Panc1 (cell line): ENCODE results near the gene DRGX. TPM values are rescaled to one million over a fixed set of nuclear protein-coding genes. Genes with fewer than 3 reads are reported as not detected.

Source experiments
- ATAC-seq: fragments of 200-7000 bp; cut with Tn5 transposase; 2 replicates; pipeline ENCODE4 v1.9.1; 2020; ENCODE audit warnings: mild to moderate bottlenecking, moderate library complexity
- BruUV-seq: library from RNA; stranded (reverse); fragments of 400-500 nt; replicated peaks from 2 replicates; lab custom pipeline; 2021; lab: Mats Ljungman, UMichigan
- CTCF ChIA-PET: fragments of 300-600 bp; sonication (Branson Sonifier 250); formaldehyde crosslinking; loops from one replicate; lab custom pipeline; 2022; ENCODE audit warnings: antibody characterized with exemption; lab: Charles Lee
- POLR2A ChIA-PET: fragments of 300-600 bp; sonication (Branson Sonifier 250); formaldehyde crosslinking; loops from one replicate; lab custom pipeline; 2022; ENCODE audit warnings: antibody characterized with exemption; lab: Charles Lee
- DNase-seq: peaks from one replicate; pipeline ENCODE4 v3.0.0-alpha.2; 2010; ENCODE audit warnings: low read depth, low spot score
- H3K27ac ChIP-seq: 2 replicates; pipeline ENCODE4 v1.5.1; 2011; ENCODE audit warnings: mild to moderate bottlenecking, low read length, inconsistent platforms
- H3K27me3 ChIP-seq: fragments of 200-500 bp; sonication (Bioruptor generic); 2 replicates; pipeline ENCODE4 v1.6.0; 2014; ENCODE audit warnings: low read length, inconsistent platforms; ENCODE audit not compliant: control insufficient read depth, insufficient read depth
- H3K36me3 ChIP-seq: fragments of 200-500 bp; sonication (Bioruptor generic); 2 replicates; pipeline ENCODE4 v1.5.1; 2014; ENCODE audit warnings: inconsistent platforms, mild to moderate bottlenecking, low read length, moderate library complexity; ENCODE audit not compliant: control insufficient read depth, insufficient read depth
- H3K4me1 ChIP-seq: 2 replicates; pipeline ENCODE4 v1.5.1; 2011; ENCODE audit warnings: inconsistent platforms, mild to moderate bottlenecking, low read length, moderate library complexity; ENCODE audit not compliant: control insufficient read depth, insufficient read depth
- H3K4me3 ChIP-seq, 2 experiments: 2 replicates each; pipeline ENCODE4 v1.5.1; 2011 to 2012; ENCODE audit warnings: low read depth in 2 of 2, low read length in 2 of 2, mild to moderate bottlenecking in 2 of 2, inconsistent platforms in 1 of 2, moderate library complexity in 1 of 2
- H3K9me3 ChIP-seq: fragments of 200-500 bp; sonication (Bioruptor generic); 2 replicates; pipeline ENCODE4 v1.5.1; 2014; ENCODE audit warnings: low read depth, mild to moderate bottlenecking, inconsistent platforms, low read length, moderate library complexity; ENCODE audit not compliant: control insufficient read depth, insufficient read depth
- CTCF ChIP-seq: fragments of 450-650 bp; IDR thresholded peaks from 2 replicates; pipeline ENCODE4 v1.5.1; 2017; ENCODE audit warnings: mild to moderate bottlenecking
- POLR2AphosphoS5 ChIP-seq: IDR thresholded peaks from 2 replicates; pipeline ENCODE4 v1.6.1; 2012; ENCODE audit warnings: mild to moderate bottlenecking, low read depth, low read length, moderate library complexity
- REST ChIP-seq, 2 experiments: IDR thresholded peaks; 2 replicates each; pipeline ENCODE4 v1.6.1; 2011 to 2012; ENCODE audit warnings: low read depth in 2 of 2, control low read depth in 1 of 2, low read length in 1 of 2, mild to moderate bottlenecking in 1 of 2, moderate library complexity in 1 of 2; ENCODE audit not compliant: insufficient read depth in 1 of 2
- SIN3A ChIP-seq: IDR thresholded peaks from 2 replicates; pipeline ENCODE4 v1.6.1; 2012; ENCODE audit warnings: low read depth, mild to moderate bottlenecking, low read length, moderate library complexity, borderline replicate concordance; ENCODE audit not compliant: insufficient read depth
- TCF7L2 ChIP-seq: IDR thresholded peaks from 2 replicates; pipeline ENCODE4 v1.6.1; 2011; ENCODE audit warnings: mild to moderate bottlenecking, low read depth, low read length, inconsistent platforms
- in situ Hi-C: cut with HindIII; loops from 2 replicates; pipeline ENCODE4 v1.10.0; 2016; ENCODE audit warnings: low sequenced_read_pairs, low pct_unique_long_range_greater_than_20kb
- intact Hi-C: fragments of 100-400 bp; cut with micrococcal nuclease; formaldehyde crosslinking; loops from one replicate; pipeline ENCODE4 v1.10.0; 2022; ENCODE audit not compliant: unreplicated experiment
- total RNA-seq: library from RNA; stranded (reverse); gene quantifications from one replicate; pipeline ENCODE4 v1.2.1, GENCODE V29; 2021; ENCODE audit not compliant: unreplicated experiment

DRGX gene
- total RNA-seq, 1 experiment from 2014 or later = 0.15 TPM

- Histone ChIP-seq H3K27ac (no peak overlapping the region), H3K4me3 (no peak overlapping the region), H3K9me3 (no peaks in the 10 kb centered on the region), H3K27me3 (peaks cover 43% of the 10 kb centered on the region), H3K4me1 (no peaks in the 10 kb centered on the region; the same call in 1 of the 2 replicates), H3K36me3 (no peaks in the 10 kb centered on the region)
- TF ChIP-seq REST (IDR thresholded peaks at IDR 0.05; ENCODE audit: insufficient read depth in 1 of 2, low read depth in 2 of 2, low read length in 1 of 2) (no peak), SIN3A (no peak), CTCF (0 out of 2 replicates have a peak, but pooled peaks have one; percentile 26)
- CTCF ChIA-PET = interaction anchor here (0.6 to 0.7 kb wide), 2 partner anchors 132 to 261 kb away, joined by 3 to 4 read pairs; no protein-coding TSS in a partner anchor
- POLR2A ChIA-PET = no interaction called here
- in situ Hi-C loops = no loop called here
- BruUV-seq = no TSS peak
- DNase-seq (no peak), ATAC-seq (no peak)
- intact Hi-C loops = loop anchor here (10.0 kb wide), 1 partner anchor 409 kb away; no protein-coding TSS in a partner anchor
These were observed 2.1 kb downstream of the DRGX start for GRCh38 chr10:49393757-49394156.

GRCh38 chr10:49393301-49393700, 2.6 kb downstream of the DRGX start:
- Histone ChIP-seq H3K4me1 (no peaks in the 10 kb centered on the region; the same call in 1 of the 2 replicates), H3K9me3 (no peaks in the 10 kb centered on the region), H3K36me3 (no peaks in the 10 kb centered on the region), H3K4me3 (no peak overlapping the region), H3K27ac (no peak overlapping the region), H3K27me3 (peaks cover 41% of the 10 kb centered on the region)
- BruUV-seq = no TSS peak
- no peak for DNase-seq
- intact Hi-C loops (loop anchor here (10.0 kb wide), 1 partner anchor 408 kb away; no protein-coding TSS in a partner anchor), in situ Hi-C loops (no loop called here)
- TF ChIP-seq TCF7L2 (no peak), POLR2AphosphoS5 (no peak), CTCF (no peak), SIN3A (no peak), REST (IDR thresholded peaks at IDR 0.05; ENCODE audit: insufficient read depth in 1 of 2, low read depth in 2 of 2, low read length in 1 of 2) (no peak)
- ChIA-PET POLR2A (no interaction called here), CTCF (no interaction called here)
- no peak for ATAC-seq
